Jurkat, Clone E6-1 (cell line): ENCODE measurements around the gene TNFSF18.

ENCODE experiments used
- DNase-seq: peaks from one replicate; pipeline ENCODE4 v3.0.0-alpha.2; 2011; ENCODE audit warnings: low read depth, low spot score
- H3K4me3 ChIP-seq: 2 replicates; pipeline ENCODE4 v1.5.1; 2011; ENCODE audit warnings: mild to moderate bottlenecking, low read length, control low read depth, moderate library complexity

TNFSF18 gene

DNA sequence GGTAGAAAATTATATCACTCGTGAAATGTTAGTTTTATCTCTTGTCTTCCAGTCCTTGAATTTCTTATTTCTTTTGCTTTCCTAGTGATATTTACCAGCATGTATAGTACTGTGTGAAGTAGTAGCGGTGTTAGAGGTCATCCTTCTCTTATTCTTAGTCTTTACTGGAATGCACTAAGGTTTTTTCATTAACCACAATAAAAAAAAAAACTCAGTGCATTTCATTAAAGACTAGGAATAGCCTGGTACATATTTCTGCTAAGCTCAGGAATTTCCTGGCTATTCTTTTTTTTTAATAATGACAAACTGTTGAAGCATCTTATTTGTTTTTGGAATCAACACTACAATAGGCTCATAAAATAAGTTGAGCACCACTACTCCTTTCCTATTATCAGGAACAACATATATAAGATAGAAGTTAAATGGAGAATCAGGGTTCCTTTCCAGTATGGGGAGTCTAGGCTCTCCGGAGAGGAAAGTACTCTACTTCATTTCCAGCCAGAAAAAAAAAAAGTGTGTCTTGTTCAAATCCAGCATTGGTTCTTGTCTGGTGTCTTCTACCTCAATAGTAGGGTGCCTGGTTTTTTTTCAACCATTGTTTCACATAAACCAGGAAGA is 60.0 kb downstream of the TNFSF18 start:
- no peak overlapping the region for H3K4me3 ChIP-seq
- no peak for DNase-seq
